GM19455 (cell line): ENCODE data around the gene NPY.
A peak's percentile ranks its signal among the peaks of the same experiment; 100 is the strongest.

Experiments used
- ATAC-seq: cut with Tn5 transposase; IDR thresholded peaks from one replicate; pipeline ENCODE4 v1.9.1; 2021; ENCODE audit not compliant: unreplicated experiment

NPY gene

DNA sequence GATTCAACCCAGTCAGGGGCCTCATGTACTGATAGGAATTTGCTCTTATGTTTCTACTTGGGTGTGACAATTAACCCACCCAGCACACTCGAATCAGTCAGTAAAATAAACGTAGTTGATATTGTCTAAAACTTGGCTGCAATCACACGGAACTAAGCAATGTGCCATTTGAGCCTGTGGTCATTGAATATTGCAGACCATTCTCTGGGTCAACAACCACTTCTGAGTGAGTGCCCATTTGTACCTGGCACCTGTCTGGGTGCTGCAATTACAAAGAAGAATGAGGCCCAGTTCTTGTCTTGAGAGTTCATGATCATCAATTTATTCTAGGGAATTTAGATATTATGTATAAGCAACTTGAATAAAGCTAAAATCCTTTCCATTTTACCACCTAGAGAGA, 29.8 kb downstream of the NPY start:
- ATAC-seq: no peak

- no peak for ATAC-seq
Observed at GRCh38 chr7:24316340-24316739, 32.4 kb downstream of the NPY start.

DNA sequence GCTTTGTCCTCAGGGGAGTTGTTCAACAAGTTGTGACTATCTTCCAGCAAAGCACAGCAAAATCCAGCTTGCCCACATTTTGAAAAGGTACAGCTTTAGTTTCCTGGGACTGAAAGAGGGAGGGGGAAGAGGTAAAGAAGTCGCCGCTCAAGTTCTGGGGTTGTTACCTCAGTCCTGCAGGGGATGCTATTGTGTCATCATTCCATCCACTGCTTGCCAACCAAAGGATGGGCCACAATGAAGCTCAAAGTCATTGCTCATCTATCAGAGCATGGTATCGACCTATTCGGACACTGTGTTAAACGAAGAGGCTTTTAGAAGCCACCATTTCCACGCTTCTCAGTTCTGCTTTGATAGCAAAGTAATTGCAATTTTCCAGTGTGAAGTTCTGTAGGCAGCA, 34.3 kb downstream of the NPY start:
- no peak for ATAC-seq

- ATAC-seq: no peak
Observed at GRCh38 chr7:24319209-24319608, 35.2 kb downstream of the NPY start.

DNA sequence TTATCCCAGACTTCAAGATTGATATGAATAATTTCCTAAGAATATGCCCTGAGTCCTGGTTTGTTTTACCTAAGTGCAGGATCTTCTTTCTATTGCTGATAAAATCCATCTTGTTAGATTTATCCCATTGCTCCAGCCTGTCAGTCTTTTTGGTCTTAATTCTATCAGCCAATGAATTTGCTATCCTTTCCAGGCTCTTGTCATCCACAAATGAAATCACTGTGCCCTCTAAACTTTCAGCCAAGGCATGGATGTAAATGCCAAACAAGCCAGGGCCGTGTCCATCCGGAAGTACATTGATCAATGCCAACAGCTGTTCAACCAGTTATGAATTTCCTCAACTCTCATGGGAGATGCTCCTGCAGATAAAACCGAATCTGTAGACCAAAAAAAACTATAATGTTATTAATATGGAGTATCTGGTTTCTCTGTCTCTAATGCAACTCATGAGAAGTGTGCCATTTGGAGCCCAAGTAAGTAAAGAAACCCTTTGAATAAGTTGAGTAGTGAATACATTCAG, 40.0 kb downstream of the NPY start:
- ATAC-seq: no peak

- peak; percentile 85 for ATAC-seq
Observed at GRCh38 chr7:24325708-24326107, 41.7 kb downstream of the NPY start.

DNA sequence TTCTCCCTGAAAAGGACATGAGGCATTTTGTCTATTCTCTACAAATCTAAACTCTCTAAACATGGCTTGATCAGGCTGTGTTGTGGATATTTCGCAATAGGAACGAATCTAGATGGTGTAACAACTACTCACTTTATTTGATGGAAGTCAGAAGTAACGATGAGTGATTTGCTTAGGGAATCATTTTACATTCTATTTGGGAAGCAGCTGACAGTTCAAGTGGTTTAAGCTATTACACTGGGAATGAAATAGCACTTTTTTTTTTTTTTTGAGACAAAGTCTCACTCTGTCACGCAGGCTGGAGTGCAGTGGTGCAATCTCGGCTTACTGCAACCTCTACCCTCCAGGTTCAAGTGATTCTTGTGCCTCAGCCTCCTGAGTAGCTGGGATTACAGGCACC, 44.1 kb downstream of the NPY start:
- ATAC-seq: no peak

DNA sequence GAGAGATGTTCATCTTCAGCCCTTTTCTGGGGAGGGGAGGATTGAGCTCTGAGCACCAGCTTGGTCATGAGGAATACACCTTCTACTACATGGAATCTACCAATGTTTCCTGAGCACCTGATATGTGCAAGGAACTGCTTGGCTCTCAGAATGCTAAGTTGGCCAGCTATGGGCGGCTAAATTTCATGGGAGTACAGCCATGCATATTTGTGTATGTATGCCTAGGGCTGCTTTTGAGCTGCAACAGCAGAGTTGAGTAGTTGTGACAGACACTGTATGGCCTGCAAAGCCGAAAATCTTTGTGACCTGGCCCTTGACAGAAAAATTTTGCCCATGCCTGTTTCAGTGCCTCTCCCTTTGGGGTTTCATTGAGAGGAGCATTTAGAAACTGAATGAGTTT, 44.9 kb downstream of the NPY start:
- ATAC-seq: no peak

DNA sequence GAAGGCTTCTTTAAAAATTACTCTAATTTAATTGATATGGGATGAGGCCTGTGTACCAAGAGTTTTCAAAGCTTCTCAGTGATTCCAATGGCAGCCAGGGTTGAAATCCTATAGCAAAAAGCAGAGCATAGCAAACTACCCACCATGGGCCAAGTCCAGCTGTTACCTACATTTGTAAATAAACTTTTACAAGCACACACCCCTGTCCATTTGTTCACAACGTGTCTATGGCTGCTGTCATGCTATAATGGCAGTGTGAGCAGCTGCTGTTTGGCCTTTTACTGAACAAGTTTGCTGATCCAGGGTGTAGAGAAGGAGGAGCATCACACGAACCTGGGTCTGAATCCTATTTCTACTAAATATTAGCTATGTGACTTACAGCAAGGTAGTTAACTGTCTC, 50.0 kb downstream of the NPY start:
- ATAC-seq: no peak

DNA sequence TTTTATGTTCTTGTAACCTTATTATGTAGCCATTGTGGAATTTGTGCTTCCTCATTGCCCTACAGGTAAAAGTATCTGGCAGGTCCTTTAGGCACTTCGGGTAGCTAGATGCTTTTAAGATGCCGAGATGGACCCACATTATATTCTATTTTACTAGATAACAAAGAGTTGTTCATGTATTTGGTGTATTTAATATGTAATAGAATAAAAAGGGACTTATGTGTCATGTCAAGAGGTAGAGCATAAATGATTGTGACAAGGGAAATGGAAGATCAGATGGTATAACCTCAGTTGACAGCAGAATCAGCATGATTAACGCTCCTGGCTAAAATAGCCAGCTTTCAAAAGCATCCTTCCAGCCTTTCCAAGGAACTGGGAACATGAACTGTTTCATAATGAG, 50.6 kb downstream of the NPY start:
- ATAC-seq: no peak

DNA sequence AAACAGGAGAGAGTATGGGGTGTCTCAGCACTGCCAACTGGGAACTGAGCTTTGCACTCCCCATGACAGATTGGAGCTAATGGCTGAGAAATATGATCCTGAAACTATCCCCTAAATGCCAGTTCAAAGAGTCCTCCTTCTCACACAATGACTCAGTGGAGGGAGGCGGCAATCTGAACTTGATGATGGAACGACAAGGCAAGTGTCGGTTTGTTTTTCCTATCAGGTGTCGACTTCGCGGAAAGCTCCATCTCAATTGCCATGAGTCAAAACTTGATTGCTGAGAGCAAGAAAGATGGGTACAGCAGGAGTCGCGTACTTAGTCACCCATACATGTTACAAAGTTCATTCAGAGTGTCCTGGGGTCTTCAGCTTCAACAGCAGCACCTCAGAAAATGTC, 52.5 kb downstream of the NPY start:
- ATAC-seq: no peak

- ATAC-seq: no peak
Observed at GRCh38 chr7:24337180-24337579, 53.2 kb downstream of the NPY start.

DNA sequence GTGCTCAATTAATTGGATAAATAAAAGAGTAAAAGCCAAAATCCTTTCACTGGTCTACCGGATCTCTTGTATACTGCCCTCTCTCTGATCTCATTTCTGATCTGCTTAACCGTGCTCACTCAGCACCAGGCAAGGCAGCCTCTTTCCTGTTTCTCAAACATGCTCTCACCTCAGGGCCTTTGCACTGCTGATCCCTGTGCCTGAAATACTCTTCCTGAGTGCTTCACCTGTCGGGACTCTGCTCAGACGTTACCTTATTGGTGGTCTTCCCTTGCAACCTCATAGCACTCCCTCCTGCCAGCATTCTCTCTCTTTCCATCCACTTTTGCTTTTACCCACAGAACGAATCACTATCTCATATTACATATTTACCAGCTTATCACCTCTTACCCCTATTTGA, 55.6 kb downstream of the NPY start:
- ATAC-seq: no peak

DNA sequence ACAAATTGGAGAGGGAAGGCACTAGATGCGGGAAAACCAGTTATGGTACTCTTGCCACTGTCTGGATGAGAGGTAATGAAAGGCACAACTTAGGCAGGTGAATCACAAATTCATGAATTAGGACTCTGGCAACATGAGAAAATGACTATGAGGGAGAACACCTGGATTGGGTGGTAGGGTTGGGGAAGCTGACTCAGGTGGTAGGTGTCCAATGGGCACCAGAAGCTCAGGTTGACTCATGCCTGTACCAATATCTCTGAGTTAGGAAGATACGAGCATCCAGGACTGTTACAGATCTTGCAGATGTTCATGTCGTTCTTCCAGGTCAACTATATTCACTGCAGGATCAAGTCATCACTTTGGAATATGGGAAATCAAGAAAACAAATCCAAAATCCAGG, 56.7 kb downstream of the NPY start:
- no peak for ATAC-seq
